Left ventricle myocardium superior (tissue), 1 donor: ENCODE results near the gene NR3C1. TPM values are rescaled to one million over a fixed set of nuclear protein-coding genes. Genes with fewer than 3 reads are reported as not detected.

Source experiments
- ATAC-seq: fragments of 200-7000 bp; cut with Tn5 transposase; one replicate; pipeline ENCODE4 v1.9.1; 2020; ENCODE audit warnings: mild to moderate bottlenecking, moderate library complexity
- DNase-seq: peaks from one replicate; pipeline ENCODE4 v3.0.0-alpha.2; 2020
- intact Hi-C: fragments of 100-400 bp; cut with micrococcal nuclease; formaldehyde crosslinking; loops from one replicate; pipeline ENCODE4 v1.11.0; 2022
- total RNA-seq: library from RNA; stranded (reverse); fragmentation: NEBNext Ultra II Directional; extraction: Animal tissue kit (Norgen Biotek cat#: 25700); gene quantifications from one replicate; pipeline ENCODE4 v1.2.1, GENCODE V29; 2021
- donor health status: DM: no; HTN: yes; CAD: no; lungs with severe emphysema.

Gene NR3C1
- total RNA-seq, 1 donor from 2014 or later: 53.0 TPM

- ATAC-seq: no peak
- DNase-seq: no peak
- intact Hi-C loops: no loop called here
These were observed 171.3 kb downstream of the NR3C1 start for GRCh38 chr5:143231973-143232812.

- no peak for ATAC-seq
These were observed 172.1 kb downstream of the NR3C1 start for GRCh38 chr5:143231416-143231815.

GRCh38 chr5:143230676-143230996 lies 172.8 kb downstream of the NR3C1 start:
- no peak for ATAC-seq
- intact Hi-C loops: no loop called here

More at GRCh38 chr5:143231416-143231815, 172.1 kb downstream of the NR3C1 start:
- intact Hi-C loops: no loop called here
- DNase-seq: no peak

GRCh38 chr5:143229896-143230675 lies 173.4 kb downstream of the NR3C1 start:
- ATAC-seq: peak; percentile 80
- no peak for DNase-seq
- intact Hi-C loops: no loop called here

More at GRCh38 chr5:143230676-143230996, 172.8 kb downstream of the NR3C1 start:
- no peak for DNase-seq

GRCh38 chr5:143229426-143229895 lies 174.0 kb downstream of the NR3C1 start:
- DNase-seq (peak; percentile 34), ATAC-seq (peak; percentile 58)
- intact Hi-C loops: no loop called here

DNA sequence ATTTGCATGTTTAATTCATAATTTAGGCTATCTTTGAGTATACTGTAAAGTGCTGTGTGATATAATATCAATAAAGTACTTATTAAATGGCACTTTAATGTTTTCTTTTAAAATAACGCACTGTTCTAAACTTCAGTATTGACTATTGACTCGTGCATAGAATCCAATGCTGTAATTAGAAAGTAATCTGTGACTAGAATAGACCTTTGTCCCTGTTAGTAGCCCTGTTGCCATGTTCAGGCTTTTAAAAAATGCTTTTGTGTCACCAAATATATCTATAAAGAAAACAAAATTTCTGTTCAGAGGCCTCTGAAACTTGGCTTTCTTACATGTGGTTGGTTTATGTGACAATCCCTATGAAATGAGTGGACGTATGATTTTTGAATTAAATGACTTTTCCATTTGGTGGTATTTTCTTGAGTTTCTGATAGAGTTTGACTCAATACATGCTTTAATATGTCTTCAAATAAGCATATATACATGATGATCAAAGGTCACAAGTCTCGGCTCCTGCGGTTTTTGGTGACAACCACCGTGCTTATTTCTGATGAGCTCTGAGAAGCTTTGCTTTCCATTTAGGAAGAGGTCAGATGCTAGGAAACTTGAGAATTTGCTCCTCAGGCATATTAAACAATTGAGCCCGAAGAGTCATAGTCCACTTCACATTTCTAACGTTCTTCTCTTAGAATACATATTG lies 174.7 kb downstream of the NR3C1 start:
- intact Hi-C loops: no loop called here
- ATAC-seq (no peak), DNase-seq (no peak)
